ENCODE results near the gene RTN1. TPM values are rescaled to one million over a fixed set of nuclear protein-coding genes. Genes with fewer than 3 reads are reported as not detected.

Gene RTN1
- total RNA-seq, 1 experiment from 2014 or later, result 9.8 TPM

GRCh38 chr14:59566296-59566695 lies 304.3 kb downstream of the RTN1 start:
- peaks cover 6% of the 10 kb centered on the region for H3K4me1 Mint-ChIP-seq (ENCODE audit: insufficient read depth, unreplicated experiment)
- no peaks in the 10 kb centered on the region for H3K27me3 Mint-ChIP-seq (ENCODE audit: insufficient read depth, unreplicated experiment)
- H3K27ac Mint-ChIP-seq (ENCODE audit: low read depth, unreplicated experiment), result no peak overlapping the region
- DNase-seq (ENCODE audit: unreplicated experiment), result no peak
- no peak for TF ChIP-seq CTCF (IDR thresholded peaks at IDR 0.05; ENCODE audit: unreplicated experiment)
- CTCF ChIA-PET, result interaction anchor here (0.9 kb wide), 1 partner anchor 332 kb away, joined by 4 read pairs; no protein-coding TSS in a partner anchor
- H3K36me3 Mint-ChIP-seq (ENCODE audit: insufficient read depth, unreplicated experiment), result no peaks in the 10 kb centered on the region
- no peaks in the 10 kb centered on the region for H3K9me3 Mint-ChIP-seq (ENCODE audit: unreplicated experiment)
- POLR2A ChIA-PET, result interaction anchor here (0.7 to 1.0 kb wide), 2 partner anchors 11 to 236 kb away, joined by 3 read pairs; no protein-coding TSS in a partner anchor
- no peak overlapping the region for H3K4me3 Mint-ChIP-seq (ENCODE audit: unreplicated experiment)
- BruUV-seq (replicated peaks), result no TSS peak
- intact Hi-C loops (cut with micrococcal nuclease), result no loop called here

- BruUV-seq (replicated peaks), result no TSS peak
- DNase-seq (ENCODE audit: unreplicated experiment), result no peak
- intact Hi-C loops (cut with micrococcal nuclease), result no loop called here
- CTCF ChIA-PET, result no interaction called here
- H3K9me3 Mint-ChIP-seq (ENCODE audit: unreplicated experiment), result no peaks in the 10 kb centered on the region
- H3K27ac Mint-ChIP-seq (ENCODE audit: low read depth, unreplicated experiment), result no peak overlapping the region
- H3K27me3 Mint-ChIP-seq (ENCODE audit: insufficient read depth, unreplicated experiment), result no peaks in the 10 kb centered on the region
- H3K36me3 Mint-ChIP-seq (ENCODE audit: insufficient read depth, unreplicated experiment), result no peaks in the 10 kb centered on the region
- no peak overlapping the region for H3K4me3 Mint-ChIP-seq (ENCODE audit: unreplicated experiment)
- POLR2A ChIA-PET, result no interaction called here
- H3K4me1 Mint-ChIP-seq (ENCODE audit: insufficient read depth, unreplicated experiment), result peaks cover 6% of the 10 kb centered on the region
- no peak for TF ChIP-seq CTCF (IDR thresholded peaks at IDR 0.05; ENCODE audit: unreplicated experiment)
Observed at GRCh38 chr14:59565087-59565486, 305.5 kb downstream of the RTN1 start.

DNA sequence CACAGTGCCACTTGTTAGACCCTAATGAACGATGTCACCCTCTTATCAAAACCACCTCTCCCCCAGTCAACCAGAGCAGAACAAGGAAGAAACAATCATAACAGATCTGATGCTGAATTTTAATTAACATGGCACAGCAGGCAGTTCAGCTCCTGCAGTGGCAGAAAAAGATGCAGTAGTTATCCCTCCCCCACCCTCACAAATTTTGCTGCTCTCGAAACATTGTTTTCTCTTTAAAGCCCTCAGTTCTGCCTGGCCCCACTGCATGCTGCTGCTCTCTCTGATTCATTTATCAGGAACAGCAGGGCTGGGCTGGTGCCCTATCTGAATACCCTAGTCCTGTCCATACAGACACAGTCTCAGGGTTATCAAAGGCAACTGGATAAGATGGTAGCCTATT lies 306.2 kb downstream of the RTN1 start:
- BruUV-seq (replicated peaks), result no TSS peak
- no peak for DNase-seq (ENCODE audit: unreplicated experiment)
- CTCF ChIA-PET, result no interaction called here
- H3K9me3 Mint-ChIP-seq (ENCODE audit: unreplicated experiment), result no peaks in the 10 kb centered on the region
- H3K27me3 Mint-ChIP-seq (ENCODE audit: insufficient read depth, unreplicated experiment), result no peaks in the 10 kb centered on the region
- no peaks in the 10 kb centered on the region for H3K36me3 Mint-ChIP-seq (ENCODE audit: insufficient read depth, unreplicated experiment)
- TF ChIP-seq CTCF (IDR thresholded peaks at IDR 0.05; ENCODE audit: unreplicated experiment), result no peak
- POLR2A ChIA-PET, result no interaction called here
- peaks cover 6% of the 10 kb centered on the region for H3K4me1 Mint-ChIP-seq (ENCODE audit: insufficient read depth, unreplicated experiment)
- no peak overlapping the region for H3K4me3 Mint-ChIP-seq (ENCODE audit: unreplicated experiment)
- H3K27ac Mint-ChIP-seq (ENCODE audit: low read depth, unreplicated experiment), result no peak overlapping the region
- intact Hi-C loops (cut with micrococcal nuclease), result no loop called here

DNA sequence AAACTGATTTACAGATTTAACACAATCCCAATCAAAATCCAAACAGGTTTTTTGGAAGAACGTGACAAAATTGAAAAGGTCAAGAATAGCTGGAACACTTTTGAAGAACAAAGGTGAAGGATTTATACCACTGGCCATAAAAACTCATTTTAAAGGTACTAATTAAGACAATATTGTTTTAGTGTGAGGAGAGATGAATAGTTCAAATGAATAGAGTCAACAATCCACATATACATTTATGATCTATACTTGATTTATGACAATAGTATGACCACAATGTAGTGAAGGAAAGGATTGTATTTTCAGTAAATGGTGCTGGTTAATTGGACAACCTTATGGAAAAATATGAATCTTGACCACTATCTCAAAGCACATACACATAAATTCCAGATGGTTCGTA lies 323.3 kb downstream of the RTN1 start:
- Mint-ChIP-seq H3K36me3 (ENCODE audit: insufficient read depth, unreplicated experiment) (no peaks in the 10 kb centered on the region), H3K27me3 (ENCODE audit: insufficient read depth, unreplicated experiment) (no peaks in the 10 kb centered on the region), H3K4me3 (ENCODE audit: unreplicated experiment) (no peak overlapping the region), H3K9me3 (ENCODE audit: unreplicated experiment) (no peaks in the 10 kb centered on the region), H3K4me1 (ENCODE audit: insufficient read depth, unreplicated experiment) (no peaks in the 10 kb centered on the region), H3K27ac (ENCODE audit: low read depth, unreplicated experiment) (no peak overlapping the region)
- no peak for TF ChIP-seq CTCF (IDR thresholded peaks at IDR 0.05; ENCODE audit: unreplicated experiment)
- no peak for DNase-seq (ENCODE audit: unreplicated experiment)
- intact Hi-C loops (cut with micrococcal nuclease), result no loop called here
- ChIA-PET CTCF (no interaction called here), POLR2A (interaction anchor here (1.1 kb wide), 1 partner anchor 20 kb away, joined by 3 read pairs; no protein-coding TSS in a partner anchor)
- BruUV-seq (replicated peaks), result no TSS peak

Small RNA genes within 50 kb of the gene (microRNA-seq; reads per million reads assigned to microRNA genes)
- gene MIR5586, result 32.4 reads per million, percentile 64 among the genes with 10 or more reads in this experiment

Other genes starting within 250 kb of the RTN1 start
- gene LRRC9, start 49.4 kb upstream of the RTN1 start, total RNA-seq (2022), result not detected in 2 replicates
- gene PCNX4, start 221.1 kb upstream of the RTN1 start, total RNA-seq (2022), result 62.8 and 63.3 TPM in 2 replicates